GM23338 (cell line): ENCODE measurements around the gene ERFE.

Experiments
- CTCF ChIP-seq, 2 experiments: fragments of 200-600 bp in 1 of 2; sonication (generic) in 1 of 2; conservative IDR thresholded peaks; 2 replicates each; pipeline versions ENCODE4 v1.5.1 to v1.6.1; 2016 to 2017; ENCODE audit warnings: antibody characterized with exemption in 2 of 2, low read depth in 2 of 2, mild to moderate bottlenecking in 2 of 2, moderate library complexity in 1 of 2
- EZH2phosphoT487 ChIP-seq: fragments of 200-600 bp; sonication (generic); IDR thresholded peaks from one replicate; pipeline ENCODE4 v1.8.1; 2018; ENCODE audit warnings: antibody characterized with exemption; ENCODE audit not compliant: unreplicated experiment

- TF ChIP-seq EZH2phosphoT487 = no peak
- no peak for TF ChIP-seq CTCF (conservative IDR thresholded peaks at IDR 0.05; ENCODE audit: low read depth in 2 of 2)
Observed at GRCh38 chr2:238130696-238131628, 27.8 kb upstream of the ERFE start.
